Measurements from ENCODE around the gene PHACTR1.

Gene PHACTR1

GRCh38 chr6:12958052-12958706 lies 241.6 kb downstream of the PHACTR1 start:
- no peak for DNase-seq

- DNase-seq: no peak
These were observed 245.2 kb downstream of the PHACTR1 start for GRCh38 chr6:12961761-12962160.

- DNase-seq: no peak
These were observed 246.0 kb downstream of the PHACTR1 start for GRCh38 chr6:12962529-12962928.

GRCh38 chr6:12962987-12963386 lies 246.4 kb downstream of the PHACTR1 start:
- no peak for DNase-seq

- no peak for DNase-seq
These were observed 247.0 kb downstream of the PHACTR1 start for GRCh38 chr6:12963567-12963966.

GRCh38 chr6:12967686-12968085 lies 251.1 kb downstream of the PHACTR1 start:
- DNase-seq: no peak

- DNase-seq: no peak
These were observed 251.7 kb downstream of the PHACTR1 start for GRCh38 chr6:12968290-12968689.

GRCh38 chr6:12968839-12969558 lies 252.4 kb downstream of the PHACTR1 start:
- no peak for DNase-seq

- no peak for DNase-seq
These were observed 253.4 kb downstream of the PHACTR1 start for GRCh38 chr6:12969966-12970365.

- no peak for DNase-seq
These were observed 256.8 kb downstream of the PHACTR1 start for GRCh38 chr6:12973386-12973785.

GRCh38 chr6:12974551-12974950 lies 258.0 kb downstream of the PHACTR1 start:
- no peak for DNase-seq

- no peak for DNase-seq
These were observed 259.8 kb downstream of the PHACTR1 start for GRCh38 chr6:12976366-12976765.

GRCh38 chr6:12977206-12977605 lies 260.6 kb downstream of the PHACTR1 start:
- DNase-seq: no peak

GRCh38 chr6:12977806-12978205 lies 261.2 kb downstream of the PHACTR1 start:
- DNase-seq: no peak

GRCh38 chr6:12980741-12981140 lies 264.2 kb downstream of the PHACTR1 start:
- no peak for DNase-seq

- DNase-seq: no peak
These were observed 268.2 kb downstream of the PHACTR1 start for GRCh38 chr6:12984776-12985175.

- DNase-seq: no peak
These were observed 271.2 kb downstream of the PHACTR1 start for GRCh38 chr6:12987783-12988182.

GRCh38 chr6:12990162-12990561 lies 273.6 kb downstream of the PHACTR1 start:
- no peak for DNase-seq

- DNase-seq: no peak
These were observed 274.9 kb downstream of the PHACTR1 start for GRCh38 chr6:12991435-12991834.

GRCh38 chr6:12992770-12993169 lies 276.2 kb downstream of the PHACTR1 start:
- DNase-seq: no peak

GRCh38 chr6:12993283-12993898 lies 276.8 kb downstream of the PHACTR1 start:
- no peak for DNase-seq

GRCh38 chr6:12995419-12995818 lies 278.9 kb downstream of the PHACTR1 start:
- DNase-seq: no peak

- no peak for DNase-seq
These were observed 284.0 kb downstream of the PHACTR1 start for GRCh38 chr6:13000537-13000936.

GRCh38 chr6:13001927-13002326 lies 285.4 kb downstream of the PHACTR1 start:
- no peak for DNase-seq

All from activated naive CD4-positive, alpha-beta T cell treated with Interleukin-2 at 50 U/mL for 16 hours (primary cell).